ENCODE measurements around the gene NEURL3. TPM values are rescaled to one million over a fixed set of nuclear protein-coding genes. Genes with fewer than 3 reads are reported as not detected.
A peak's percentile ranks its signal among the peaks of the same experiment; 100 is the strongest.

The NEURL3 gene
- total and polyA plus RNA-seq, 2 of the 4 experiments (the other 2 are of a cell fraction), result not detected

DNA sequence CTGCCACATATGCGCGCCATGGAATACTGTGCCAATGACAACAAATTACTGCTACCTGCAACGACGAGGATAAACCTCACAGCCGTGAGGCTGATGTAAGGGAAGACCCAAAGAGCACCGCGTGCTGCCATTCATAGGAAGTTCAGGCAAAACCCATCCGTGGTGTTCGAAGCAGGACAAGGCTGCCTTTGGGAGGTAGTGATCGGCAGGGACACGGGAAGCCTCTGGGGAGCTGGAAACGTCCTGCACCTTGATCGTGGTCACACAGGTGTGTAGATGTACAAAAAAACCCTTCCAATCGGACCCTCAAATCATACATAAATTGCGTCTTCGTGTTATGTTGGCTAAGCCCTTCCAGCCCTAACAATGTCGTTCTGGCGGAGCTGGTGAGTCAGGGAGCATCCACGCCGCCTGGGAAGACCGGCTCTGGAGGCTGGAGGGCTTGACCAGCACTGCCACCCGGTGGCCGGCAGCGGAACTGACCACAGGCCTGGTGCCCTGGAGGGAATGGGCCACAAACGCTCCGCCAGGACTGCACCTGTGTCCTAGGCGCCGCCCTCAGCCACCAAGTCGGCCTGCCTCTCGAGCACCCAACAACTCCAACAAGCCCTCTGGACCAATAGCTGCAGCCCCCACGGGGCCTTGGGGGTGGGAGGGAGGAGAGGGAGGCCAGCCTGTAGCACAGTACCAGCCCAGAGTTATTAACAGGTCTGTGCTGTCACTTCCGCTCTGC lies 4.1 kb upstream of the NEURL3 start:
- Histone ChIP-seq H3K36me3 (ENCODE audit: control insufficient read depth, insufficient read depth, low read length) (no peaks in the 10 kb centered on the region), H3K9me1 (ENCODE audit: insufficient read depth, low read length) (no peaks in the 10 kb centered on the region), H3K23ac (ENCODE audit: low read depth, low read length) (no peak overlapping the region), H3K4me3 (ENCODE audit: insufficient read depth, low read depth, low read length) (no peak overlapping the region), H2BK20ac (ENCODE audit: low read depth, low read length) (no peak overlapping the region), H4K20me1 (ENCODE audit: insufficient read depth, low read length) (no peaks in the 10 kb centered on the region), H3K9me3 (ENCODE audit: control insufficient read depth, insufficient read depth, low read length) (no peaks in the 10 kb centered on the region), H3K4me1 (ENCODE audit: control insufficient read depth, insufficient read depth, low read length) (peaks cover 5% of the 10 kb centered on the region), H4K5ac (ENCODE audit: low read depth, low read length) (no peak overlapping the region), H2AK5ac (ENCODE audit: low read depth, low read length) (peak overlapping the region; percentile 21; the same call in 1 of the 2 replicates), H2BK15ac (ENCODE audit: low read depth, low read length) (0 out of 3 replicates have a peak overlapping the region, but pooled peaks have one; percentile 30), H2AK9ac (replicated peaks; ENCODE audit: low read depth, low read length, poor library complexity) (peak overlapping the region; percentile 60), H2AFZ (replicated peaks; ENCODE audit: low read length, poor library complexity) (peak overlapping the region; percentile 82), H3K56ac (ENCODE audit: extremely low read depth, insufficient read depth, low read length) (no peak overlapping the region), H3K27ac (ENCODE audit: insufficient read depth, low read length) (no peak overlapping the region), H3K18ac (ENCODE audit: low read depth, low read length) (no peak overlapping the region), H4K8ac (ENCODE audit: low read depth in 2 of 2, low read length in 2 of 2) (no peak overlapping the region), H3K14ac (replicated peaks; ENCODE audit: low read depth, low read length) (no peak overlapping the region), H3K4ac (ENCODE audit: low read depth, low read length) (no peak overlapping the region), H2BK5ac (ENCODE audit: low read depth, low read length, poor library complexity, severe bottlenecking) (no peak overlapping the region), H2BK120ac (ENCODE audit: low read depth, low read length) (no peak overlapping the region), H4K91ac (ENCODE audit: insufficient read depth, low read depth, low read length) (no peak overlapping the region), H3K27me3 (ENCODE audit: control insufficient read depth, insufficient read depth, low read length) (peaks cover 31% of the 10 kb centered on the region), H3K4me2 (ENCODE audit: low read depth, low read length) (no peak overlapping the region), H3K9ac (ENCODE audit: low read depth, low read length) (no peak overlapping the region), H3K79me1 (ENCODE audit: low read depth in 1 of 2, low read length in 2 of 2) (no peaks in the 10 kb centered on the region)
- dilution Hi-C loops (cut with HindIII; ENCODE audit: low sequenced_read_pairs, unreplicated experiment) (no loop called here), intact Hi-C loops (cut with micrococcal nuclease) (loop anchor here (1.0 to 2.0 kb wide), 6 partner anchors 39 to 370 kb away; partner anchors contain the start of genes ASTL, CIAO1 and SNRNP200), in situ Hi-C loops (cut with MboI; ENCODE audit: low sequenced_read_pairs) (loop anchor here (5.0 to 25.0 kb wide), 2 partner anchors 102 to 497 kb away; no protein-coding TSS in a partner anchor)
- DNase-seq (peak; percentile 84), ATAC-seq (ENCODE audit: low read depth) (peak; percentile 99)
- BruUV-seq (replicated peaks), result no TSS peak
- POLR2A ChIA-PET (ENCODE audit: unreplicated experiment), result interaction anchor here (0.6 kb wide), 1 partner anchor 18 kb away, joined by 3 read pairs; no protein-coding TSS in a partner anchor
- CTCF ChIA-PET, result interaction anchor here (0.6 to 1.9 kb wide), 12 partner anchors 8 to 487 kb away, joined by 3 to 10 read pairs (median 3); no protein-coding TSS in a partner anchor
- WGBS, 2 experiments (ENCODE audit: extremely low coverage in 2 of 2, insufficient read length in 1 of 2), result 25% methylated on average over 8 of the region's 32 CpGs; no CpG with 5 or more reads in 1 of the 2 experiments
- TF ChIP-seq MAZ (IDR thresholded peaks at IDR 0.05; ENCODE audit: borderline replicate concordance, low read depth, low read length), result peak; percentile 29; the same call in 1 of the 2 replicates
- TF ChIP-seq SMC3 (IDR thresholded peaks at IDR 0.05; ENCODE audit: low read depth, low read length), result peak; percentile 93
- no peak for TF ChIP-seq NFE2L2 (IDR thresholded peaks at IDR 0.05; ENCODE audit: low read depth, low read length)
- TF ChIP-seq BHLHE40 (IDR thresholded peaks at IDR 0.05; ENCODE audit: low read depth, low read length), result no peak
- TF ChIP-seq ELK1 (IDR thresholded peaks at IDR 0.05; ENCODE audit: borderline replicate concordance, low read depth, low read length), result no peak
- TF ChIP-seq CTCF (conservative IDR thresholded peaks at IDR 0.05; ENCODE audit: low read depth, low read length), result peak; percentile 97
- peak; percentile 34; the same call in 1 of the 2 replicates for TF ChIP-seq FOS (IDR thresholded peaks at IDR 0.05; ENCODE audit: low read depth, low read length)
- TF ChIP-seq, protein P1, sequence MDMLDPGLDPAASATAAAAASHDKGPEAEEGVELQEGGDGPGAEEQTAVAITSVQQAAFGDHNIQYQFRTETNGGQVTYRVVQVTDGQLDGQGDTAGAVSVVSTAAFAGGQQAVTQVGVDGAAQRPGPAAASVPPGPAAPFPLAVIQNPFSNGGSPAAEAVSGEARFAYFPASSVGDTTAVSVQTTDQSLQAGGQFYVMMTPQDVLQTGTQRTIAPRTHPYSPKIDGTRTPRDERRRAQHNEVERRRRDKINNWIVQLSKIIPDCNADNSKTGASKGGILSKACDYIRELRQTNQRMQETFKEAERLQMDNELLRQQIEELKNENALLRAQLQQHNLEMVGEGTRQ (IDR thresholded peaks at IDR 0.05; ENCODE audit: low read depth, low read length), result no peak
- no peak for TF ChIP-seq CEBPB (IDR thresholded peaks at IDR 0.05; ENCODE audit: low read depth, low read length)
- TF ChIP-seq RAD21 (IDR thresholded peaks at IDR 0.05; ENCODE audit: low read length), result peak; percentile 98
- TF ChIP-seq MXI1 (IDR thresholded peaks at IDR 0.05; ENCODE audit: borderline replicate concordance, low read depth, low read length), result no peak
- TF ChIP-seq CHD1 (IDR thresholded peaks at IDR 0.05; ENCODE audit: low read depth, low read length), result peak; percentile 58; the same call in 1 of the 2 replicates
- no peak for TF ChIP-seq RFX5 (IDR thresholded peaks at IDR 0.05; ENCODE audit: low read depth, low read length)
